DND-41 (cell line): Measurements from ENCODE around the gene CENPA.

Experiments
- EZH2 ChIP-seq: IDR thresholded peaks from 3 replicates; pipeline ENCODE4 v1.6.1; 2012; ENCODE audit warnings: borderline replicate concordance, low read depth, mild to moderate bottlenecking, moderate library complexity, low read length, inconsistent platforms; ENCODE audit not compliant: severe bottlenecking
- TF ChIP-seq, protein P1 (sequence below): IDR thresholded peaks from 2 replicates; pipeline ENCODE4 v1.5.1; 2012; ENCODE audit warnings: borderline replicate concordance, low read length, moderate library complexity, mild to moderate bottlenecking; ENCODE audit not compliant: poor library complexity, severe bottlenecking; ENCODE audit errors: extremely low read depth

DNA sequence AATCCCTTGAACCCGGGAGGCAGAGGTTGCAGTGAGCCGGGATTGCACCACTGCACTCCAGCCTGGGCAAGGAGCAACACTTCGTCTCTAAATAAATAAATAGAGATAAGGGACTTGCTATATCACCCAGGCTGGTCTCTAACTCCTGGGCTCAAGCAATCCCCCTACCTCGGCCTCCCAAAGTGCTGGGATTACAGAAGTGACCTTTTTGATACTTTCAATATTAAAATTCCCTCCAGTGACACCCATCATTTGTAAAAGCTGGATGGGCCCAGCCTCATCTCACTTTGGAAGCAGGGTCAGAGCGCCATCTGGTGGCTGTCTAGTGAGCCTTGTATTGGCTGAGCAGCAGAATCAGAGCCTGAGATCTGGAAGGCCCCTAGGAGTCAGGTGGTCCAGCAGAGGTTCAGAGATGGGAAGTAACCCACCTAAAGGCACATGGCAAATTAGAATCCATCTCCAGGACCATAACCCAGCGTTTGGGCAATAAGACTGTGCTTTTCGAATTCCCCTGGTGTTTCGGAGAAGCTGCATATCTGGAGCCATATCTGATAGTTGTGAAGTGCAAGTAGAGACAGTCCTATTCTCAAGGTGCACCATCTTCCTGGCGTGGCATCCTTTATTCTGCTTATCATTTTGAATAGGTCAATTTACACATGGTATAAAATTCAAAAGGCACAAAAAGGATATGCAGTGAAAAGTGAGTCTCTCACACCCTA lies 40.1 kb upstream of the CENPA start:
- TF ChIP-seq, protein P1, sequence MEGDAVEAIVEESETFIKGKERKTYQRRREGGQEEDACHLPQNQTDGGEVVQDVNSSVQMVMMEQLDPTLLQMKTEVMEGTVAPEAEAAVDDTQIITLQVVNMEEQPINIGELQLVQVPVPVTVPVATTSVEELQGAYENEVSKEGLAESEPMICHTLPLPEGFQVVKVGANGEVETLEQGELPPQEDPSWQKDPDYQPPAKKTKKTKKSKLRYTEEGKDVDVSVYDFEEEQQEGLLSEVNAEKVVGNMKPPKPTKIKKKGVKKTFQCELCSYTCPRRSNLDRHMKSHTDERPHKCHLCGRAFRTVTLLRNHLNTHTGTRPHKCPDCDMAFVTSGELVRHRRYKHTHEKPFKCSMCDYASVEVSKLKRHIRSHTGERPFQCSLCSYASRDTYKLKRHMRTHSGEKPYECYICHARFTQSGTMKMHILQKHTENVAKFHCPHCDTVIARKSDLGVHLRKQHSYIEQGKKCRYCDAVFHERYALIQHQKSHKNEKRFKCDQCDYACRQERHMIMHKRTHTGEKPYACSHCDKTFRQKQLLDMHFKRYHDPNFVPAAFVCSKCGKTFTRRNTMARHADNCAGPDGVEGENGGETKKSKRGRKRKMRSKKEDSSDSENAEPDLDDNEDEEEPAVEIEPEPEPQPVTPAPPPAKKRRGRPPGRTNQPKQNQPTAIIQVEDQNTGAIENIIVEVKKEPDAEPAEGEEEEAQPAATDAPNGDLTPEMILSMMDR: peak; percentile 89
- TF ChIP-seq EZH2: no peak
